GM06990 (cell line): ENCODE data around the gene ALDH2.
"Not testable (repeated sequence)": the region's sequence is repeated elsewhere in the genome, so short reads cannot be mapped to it uniquely, and the experiment has no call there.

ENCODE experiments used
- DNase-seq: peaks from one replicate; pipeline ENCODE4 v3.0.0-alpha.2; 2011; ENCODE audit not compliant: insufficient read length; ENCODE audit errors: extremely low read depth
- H3K27me3 ChIP-seq: replicated peaks from 2 replicates; pipeline ENCODE4 v1.6.0; 2011; ENCODE audit warnings: low read length; ENCODE audit not compliant: control insufficient read depth, insufficient read depth
- H3K36me3 ChIP-seq: 2 replicates; pipeline ENCODE4 v1.5.1; 2011; ENCODE audit warnings: low read length; ENCODE audit not compliant: control insufficient read depth, insufficient read depth
- H3K4me3 ChIP-seq: replicated peaks from 2 replicates; pipeline ENCODE4 v1.5.1; 2011; ENCODE audit warnings: low read depth, mild to moderate bottlenecking, control low read depth, low read length
- CTCF ChIP-seq: IDR thresholded peaks from 2 replicates; pipeline ENCODE4 v1.5.1; 2011; ENCODE audit warnings: low read length, control low read depth, mild to moderate bottlenecking, inconsistent platforms; ENCODE audit not compliant: insufficient read depth, poor library complexity, severe bottlenecking

ALDH2 gene

GRCh38 chr12:111826316-111826715 is 59.6 kb downstream of the ALDH2 start:
- DNase-seq = no peak
- no peak overlapping the region for H3K4me3 ChIP-seq
- no peaks in the 10 kb centered on the region; the same call in 1 of the 2 replicates for H3K27me3 ChIP-seq
- TF ChIP-seq CTCF = no peak
- no peaks in the 10 kb centered on the region for H3K36me3 ChIP-seq

- TF ChIP-seq CTCF = no peak
- no peaks in the 10 kb centered on the region for H3K36me3 ChIP-seq
- H3K4me3 ChIP-seq = no peak overlapping the region
- H3K27me3 ChIP-seq = no peaks in the 10 kb centered on the region; the same call in 1 of the 2 replicates
- no peak for DNase-seq
Observed at GRCh38 chr12:111826992-111827391, 60.3 kb downstream of the ALDH2 start.

- DNase-seq = no peak
- H3K36me3 ChIP-seq = no peaks in the 10 kb centered on the region
- TF ChIP-seq CTCF = no peak
- H3K4me3 ChIP-seq = no peak overlapping the region
- no peaks in the 10 kb centered on the region; the same call in 1 of the 2 replicates for H3K27me3 ChIP-seq
Observed at GRCh38 chr12:111827907-111828306, 61.2 kb downstream of the ALDH2 start.

GRCh38 chr12:111828338-111828979 is 61.7 kb downstream of the ALDH2 start:
- TF ChIP-seq CTCF = no peak
- Histone ChIP-seq H3K4me3 (no peak overlapping the region), H3K36me3 (no peaks in the 10 kb centered on the region), H3K27me3 (no peaks in the 10 kb centered on the region; the same call in 1 of the 2 replicates)
- DNase-seq = no peak

GRCh38 chr12:111829635-111830034 is 62.9 kb downstream of the ALDH2 start:
- H3K27me3 ChIP-seq, H3K4me3 ChIP-seq, H3K36me3 ChIP-seq, DNase-seq: not testable (repeated sequence)

GRCh38 chr12:111834740-111835386 is 68.1 kb downstream of the ALDH2 start:
- H3K36me3 ChIP-seq, H3K27me3 ChIP-seq, DNase-seq, H3K4me3 ChIP-seq: not testable (repeated sequence)

GRCh38 chr12:111835531-111836181 is 68.9 kb downstream of the ALDH2 start:
- not testable (repeated sequence) for H3K27me3 ChIP-seq, H3K36me3 ChIP-seq, DNase-seq, H3K4me3 ChIP-seq
